Fibroblast of mammary gland (primary cell): ENCODE data around the gene SMOC2.

Experiments used
- DNase-seq: peaks from one replicate; pipeline ENCODE4 v3.0.0-alpha.2; 2010; ENCODE audit warnings: low read depth
- H3K4me3 ChIP-seq: 2 replicates; pipeline ENCODE4 v1.5.1; 2011; ENCODE audit warnings: low read depth, mild to moderate bottlenecking, low read length, moderate library complexity; ENCODE audit not compliant: control insufficient read depth
- CTCF ChIP-seq: conservative IDR thresholded peaks from 2 replicates; pipeline ENCODE4 v1.5.1; 2011; ENCODE audit warnings: low read depth, low read length, inconsistent platforms; ENCODE audit not compliant: control insufficient read depth, insufficient read depth

The SMOC2 gene

GRCh38 chr6:168577496-168577895, 136.5 kb downstream of the SMOC2 start:
- no peak for DNase-seq
- H3K4me3 ChIP-seq, result no peak overlapping the region
- no peak for TF ChIP-seq CTCF

- DNase-seq, result no peak
- H3K4me3 ChIP-seq, result no peak overlapping the region
- TF ChIP-seq CTCF, result no peak
Observed at GRCh38 chr6:168578036-168578435, 137.1 kb downstream of the SMOC2 start.

- H3K4me3 ChIP-seq, result no peak overlapping the region
- DNase-seq, result no peak
- no peak for TF ChIP-seq CTCF
Observed at GRCh38 chr6:168581236-168581635, 140.3 kb downstream of the SMOC2 start.

- DNase-seq, result no peak
- TF ChIP-seq CTCF, result no peak
- no peak overlapping the region for H3K4me3 ChIP-seq
Observed at GRCh38 chr6:168581706-168582105, 140.7 kb downstream of the SMOC2 start.

GRCh38 chr6:168582571-168582981, 141.6 kb downstream of the SMOC2 start:
- no peak overlapping the region for H3K4me3 ChIP-seq
- no peak for TF ChIP-seq CTCF
- no peak for DNase-seq

GRCh38 chr6:168583126-168583525, 142.1 kb downstream of the SMOC2 start:
- no peak for DNase-seq
- no peak for TF ChIP-seq CTCF
- no peak overlapping the region for H3K4me3 ChIP-seq

GRCh38 chr6:168583821-168584220, 142.8 kb downstream of the SMOC2 start:
- no peak for TF ChIP-seq CTCF
- no peak overlapping the region for H3K4me3 ChIP-seq
- DNase-seq, result no peak
